Peyer's patch (tissue), 4 donors: ENCODE data around the gene RFTN1.
"Not testable (repeated sequence)": the region's sequence is repeated elsewhere in the genome, so short reads cannot be mapped to it uniquely, and the experiment has no call there.

Experiments
- POLR2A ChIP-seq, 2 donors: fragments of 450-650 bp; IDR thresholded peaks; one replicate each; pipeline ENCODE4 v1.5.1; 2017; ENCODE audit warnings: antibody characterized with exemption in 2 of 2, mild to moderate bottlenecking in 2 of 2, moderate library complexity in 2 of 2
- TF ChIP-seq, protein P1 (sequence below), 6 experiments: fragments of 450-650 bp in 4 of 6; fragments of 200-600 bp in 2 of 6; sonication (generic) in 1 of 6; IDR thresholded peaks; one replicate each; pipeline ENCODE4 v1.5.1; 2017 to 2019; ENCODE audit warnings: antibody characterized with exemption in 6 of 6, mild to moderate bottlenecking in 3 of 6, moderate library complexity in 1 of 6

DNA sequence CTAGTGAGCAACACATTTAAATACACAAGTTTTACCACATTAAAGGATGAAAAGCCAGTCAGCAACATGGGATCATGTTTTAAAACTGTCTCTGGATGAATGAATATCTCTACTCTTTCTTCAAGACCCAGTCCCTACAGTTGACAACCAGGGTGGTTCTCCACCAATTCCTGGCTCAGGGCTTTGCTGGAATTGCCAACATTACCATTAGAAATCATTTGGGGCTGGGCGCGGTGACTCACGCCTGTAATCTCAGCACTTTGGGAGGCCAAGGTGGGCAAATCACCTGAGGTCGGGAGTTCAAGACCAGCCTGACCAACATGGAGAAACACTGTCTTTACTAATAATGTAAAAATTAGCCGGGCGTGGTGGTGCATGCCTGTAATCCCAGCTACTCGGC is 203.0 kb downstream of the RFTN1 start:
- TF ChIP-seq POLR2A (IDR thresholded peaks at IDR 0.05), result not testable (repeated sequence)
- TF ChIP-seq, protein P1, sequence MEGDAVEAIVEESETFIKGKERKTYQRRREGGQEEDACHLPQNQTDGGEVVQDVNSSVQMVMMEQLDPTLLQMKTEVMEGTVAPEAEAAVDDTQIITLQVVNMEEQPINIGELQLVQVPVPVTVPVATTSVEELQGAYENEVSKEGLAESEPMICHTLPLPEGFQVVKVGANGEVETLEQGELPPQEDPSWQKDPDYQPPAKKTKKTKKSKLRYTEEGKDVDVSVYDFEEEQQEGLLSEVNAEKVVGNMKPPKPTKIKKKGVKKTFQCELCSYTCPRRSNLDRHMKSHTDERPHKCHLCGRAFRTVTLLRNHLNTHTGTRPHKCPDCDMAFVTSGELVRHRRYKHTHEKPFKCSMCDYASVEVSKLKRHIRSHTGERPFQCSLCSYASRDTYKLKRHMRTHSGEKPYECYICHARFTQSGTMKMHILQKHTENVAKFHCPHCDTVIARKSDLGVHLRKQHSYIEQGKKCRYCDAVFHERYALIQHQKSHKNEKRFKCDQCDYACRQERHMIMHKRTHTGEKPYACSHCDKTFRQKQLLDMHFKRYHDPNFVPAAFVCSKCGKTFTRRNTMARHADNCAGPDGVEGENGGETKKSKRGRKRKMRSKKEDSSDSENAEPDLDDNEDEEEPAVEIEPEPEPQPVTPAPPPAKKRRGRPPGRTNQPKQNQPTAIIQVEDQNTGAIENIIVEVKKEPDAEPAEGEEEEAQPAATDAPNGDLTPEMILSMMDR (IDR thresholded peaks at IDR 0.05), result not testable (repeated sequence)
